Umbilical cord (tissue), 2 donors: Measurements from ENCODE around the gene MED22. TPM values are rescaled to one million over a fixed set of nuclear protein-coding genes. Genes with fewer than 3 reads are reported as not detected.
"Not testable (repeated sequence)": the region's sequence is repeated elsewhere in the genome, so short reads cannot be mapped to it uniquely, and the experiment has no call there.

Experiments used
- DNase-seq: peaks from one replicate; pipeline ENCODE4 v3.0.0-alpha.2; 2015; ENCODE audit warnings: low spot score
- total RNA-seq: library from RNA; depleted of rRNA; stranded (reverse); fragments of >200 nt; gene quantifications from one replicate; pipeline ENCODE4 v1.2.3, GENCODE V29; 2014; ENCODE audit warnings: low replicate concordance; ENCODE audit not compliant: insufficient read depth

Gene MED22
- total RNA-seq, 1 donor from 2014 or later = 27.7 TPM

- DNase-seq = no peak
Measured at GRCh38 chr9:133307301-133307700, 40.6 kb downstream of the MED22 start.

- peak; percentile 15 for DNase-seq
Measured at GRCh38 chr9:133306242-133307204, 41.4 kb downstream of the MED22 start.

GRCh38 chr9:133305731-133306130 lies 42.2 kb downstream of the MED22 start:
- no peak for DNase-seq

GRCh38 chr9:133304477-133305377 lies 43.2 kb downstream of the MED22 start:
- DNase-seq = no peak

GRCh38 chr9:133304158-133304470 lies 43.8 kb downstream of the MED22 start:
- DNase-seq = peak; percentile 12

- no peak for DNase-seq
Measured at GRCh38 chr9:133303266-133304157, 44.4 kb downstream of the MED22 start.

- no peak for DNase-seq
Measured at GRCh38 chr9:133301253-133302230, 46.4 kb downstream of the MED22 start.

- DNase-seq = not testable (repeated sequence)
Measured at GRCh38 chr9:133299996-133300395, 47.9 kb downstream of the MED22 start.

GRCh38 chr9:133294257-133294656 lies 53.7 kb downstream of the MED22 start:
- DNase-seq = no peak

GRCh38 chr9:133290751-133291302 lies 57.1 kb downstream of the MED22 start:
- DNase-seq = no peak

Other genes starting within 250 kb of the MED22 start
- 21.9 TPM for gene RALGDS, start 226.9 kb downstream of the MED22 start, total RNA-seq
- 18.3 TPM for gene GBGT1, start 184.2 kb downstream of the MED22 start, total RNA-seq
- not detected for gene OBP2B, start 138.9 kb downstream of the MED22 start, total RNA-seq
- 0.48 TPM for gene ABO, start 72.9 kb downstream of the MED22 start, total RNA-seq
- 4.8 TPM for gene SURF6, start 11.9 kb downstream of the MED22 start, total RNA-seq
- 1,575 TPM for gene RPL7A, start 87 bp upstream of the MED22 start, total RNA-seq
- 2.2 TPM for gene SURF1, start 8.4 kb upstream of the MED22 start, total RNA-seq
- gene SURF2, start 8.4 kb upstream of the MED22 start, total RNA-seq = 3.4 TPM
- 255 TPM for gene SURF4, start 27.9 kb upstream of the MED22 start, total RNA-seq
- 7.5 TPM for gene STKLD1, start 28.2 kb upstream of the MED22 start, total RNA-seq
- gene REXO4, start 69.9 kb upstream of the MED22 start, total RNA-seq = 7.9 TPM
- 2.2 TPM for gene ADAMTS13, start 74.2 kb upstream of the MED22 start, total RNA-seq
- 4.8 TPM for gene CACFD1, start 111.8 kb upstream of the MED22 start, total RNA-seq
- gene SLC2A6, start 131.0 kb upstream of the MED22 start, total RNA-seq = 9.4 TPM
- gene MYMK, start 176.8 kb upstream of the MED22 start, total RNA-seq = not detected
- 1.2 TPM for gene ADAMTSL2, start 186.6 kb upstream of the MED22 start, total RNA-seq